CD1c-positive myeloid dendritic cell (primary cell): ENCODE results near the gene HSPA1A.
"Not testable (repeated sequence)": the region's sequence is repeated elsewhere in the genome, so short reads cannot be mapped to it uniquely, and the experiment has no call there.

ENCODE experiments used
- DNase-seq: peaks from one replicate; pipeline ENCODE4 v3.0.0-alpha.2; 2016; ENCODE audit errors: extremely low spot score

HSPA1A gene

DNA sequence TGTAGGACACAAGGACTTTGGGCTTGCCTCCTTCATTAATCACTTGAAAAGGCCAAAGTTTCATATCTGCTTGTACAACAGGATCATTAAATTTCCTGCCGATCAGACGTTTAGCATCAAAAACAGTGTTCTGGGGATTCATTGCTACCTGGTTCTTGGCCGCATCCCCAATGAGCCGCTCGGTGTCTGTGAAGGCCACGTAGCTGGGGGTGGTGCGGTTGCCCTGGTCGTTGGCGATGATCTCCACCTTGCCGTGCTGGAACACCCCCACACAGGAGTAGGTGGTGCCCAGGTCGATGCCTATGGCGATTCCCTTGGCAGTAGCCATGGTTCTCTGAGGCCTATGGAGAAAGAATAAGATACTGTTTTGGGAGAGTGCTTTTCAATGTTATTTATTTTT, 3.7 kb upstream of the HSPA1A start:
- DNase-seq, result no peak

DNA sequence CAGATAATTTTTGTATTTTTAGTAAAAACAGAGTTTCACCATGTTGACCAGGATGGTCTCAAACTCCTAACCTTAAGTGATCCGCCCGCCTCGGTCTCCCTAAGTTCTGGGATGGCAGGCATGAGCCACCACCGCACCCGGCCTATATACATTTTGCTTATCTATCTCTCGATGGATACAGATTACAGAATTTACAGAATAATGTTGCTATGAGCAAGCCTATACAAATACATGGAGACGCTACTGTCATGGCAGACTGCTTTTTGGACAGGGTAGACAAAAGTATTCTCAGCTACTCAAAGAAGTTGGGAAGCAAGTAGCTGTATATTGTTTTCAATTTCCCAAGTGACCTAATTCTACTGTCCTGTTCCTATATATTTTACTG, 1.9 kb upstream of the HSPA1A start:
- DNase-seq, result no peak

DNA sequence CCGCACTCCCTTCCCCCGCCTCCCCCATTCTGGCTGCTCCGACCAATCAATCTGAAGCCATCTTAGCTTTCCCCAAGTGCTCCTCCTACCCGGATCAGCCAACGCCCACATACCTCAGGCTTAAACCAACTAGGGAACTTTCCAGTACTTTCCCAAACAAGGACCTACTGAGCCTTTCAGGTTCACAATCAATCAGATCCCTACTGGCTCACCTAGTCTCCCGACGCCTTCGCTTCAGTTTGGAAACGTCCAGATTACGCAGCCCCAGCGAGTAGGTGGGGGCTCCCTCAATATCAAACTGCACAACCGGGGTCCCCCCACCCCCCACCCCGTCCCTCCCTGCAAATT, 692 bp upstream of the HSPA1A start:
- peak; percentile 92 for DNase-seq

DNA sequence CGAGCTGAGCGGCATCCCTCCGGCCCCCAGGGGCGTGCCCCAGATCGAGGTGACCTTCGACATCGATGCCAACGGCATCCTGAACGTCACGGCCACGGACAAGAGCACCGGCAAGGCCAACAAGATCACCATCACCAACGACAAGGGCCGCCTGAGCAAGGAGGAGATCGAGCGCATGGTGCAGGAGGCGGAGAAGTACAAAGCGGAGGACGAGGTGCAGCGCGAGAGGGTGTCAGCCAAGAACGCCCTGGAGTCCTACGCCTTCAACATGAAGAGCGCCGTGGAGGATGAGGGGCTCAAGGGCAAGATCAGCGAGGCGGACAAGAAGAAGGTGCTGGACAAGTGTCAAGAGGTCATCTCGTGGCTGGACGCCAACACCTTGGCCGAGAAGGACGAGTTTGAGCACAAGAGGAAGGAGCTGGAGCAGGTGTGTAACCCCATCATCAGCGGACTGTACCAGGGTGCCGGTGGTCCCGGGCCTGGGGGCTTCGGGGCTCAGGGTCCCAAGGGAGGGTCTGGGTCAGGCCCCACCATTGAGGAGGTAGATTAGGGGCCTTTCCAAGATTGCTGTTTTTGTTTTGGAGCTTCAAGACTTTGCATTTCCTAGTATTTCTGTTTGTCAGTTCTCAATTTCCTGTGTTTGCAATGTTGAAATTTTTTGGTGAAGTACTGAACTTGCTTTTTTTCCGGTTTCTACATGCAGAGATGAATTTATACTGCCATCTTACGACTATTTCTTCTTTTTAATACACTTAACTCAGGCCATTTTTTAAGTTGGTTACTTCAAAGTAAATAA, 2.0 kb downstream of the HSPA1A start:
- DNase-seq, result peak; percentile 53

DNA sequence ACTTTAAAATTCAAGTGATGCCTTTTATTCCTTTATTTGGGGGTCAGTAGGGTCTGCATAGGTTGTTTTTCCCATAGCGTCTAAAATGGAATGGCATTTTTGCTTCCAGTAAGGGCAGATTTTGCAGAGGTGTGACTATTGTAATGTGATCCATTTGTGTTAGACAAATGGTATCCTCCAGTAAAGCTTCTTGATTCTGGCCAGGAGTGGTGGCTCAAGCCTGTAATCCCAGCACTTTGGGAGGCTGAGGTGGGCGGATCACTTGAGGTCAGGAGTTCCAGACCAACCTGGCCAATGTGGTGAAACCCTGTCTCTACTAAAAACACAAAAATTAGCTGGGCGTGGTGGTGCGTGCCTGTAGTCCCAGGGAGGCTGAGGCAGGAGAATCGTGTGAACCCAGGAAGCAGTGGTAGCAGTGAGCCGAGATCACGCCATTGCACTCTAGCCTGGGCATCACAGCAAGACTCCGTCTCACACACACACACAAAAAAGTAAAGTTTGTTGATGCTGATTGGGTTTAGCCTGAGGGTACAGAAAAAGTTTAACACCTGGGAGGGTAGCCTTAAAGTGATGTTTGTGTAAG, 2.7 kb downstream of the HSPA1A start:
- not testable (repeated sequence) for DNase-seq

DNA sequence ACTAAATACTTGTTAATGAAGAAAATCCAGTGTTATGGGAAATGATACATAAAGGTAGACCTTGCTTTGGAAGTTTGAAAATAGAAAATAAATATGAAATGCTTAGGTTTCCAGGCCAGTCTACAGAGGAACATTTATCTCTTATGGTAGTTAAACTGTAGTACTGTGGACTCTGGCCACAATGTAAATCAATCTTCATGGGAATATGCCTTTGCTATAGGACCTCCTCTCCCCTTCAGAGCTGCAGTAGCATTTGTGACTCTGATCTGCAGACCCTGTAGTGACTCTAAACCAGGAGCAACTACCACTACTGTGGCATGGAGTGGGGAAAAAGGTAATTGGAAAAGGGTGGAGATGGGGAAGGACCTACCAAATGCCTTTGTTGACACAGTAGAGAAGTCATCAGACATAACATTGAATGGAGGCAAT, 4.5 kb downstream of the HSPA1A start:
- no peak for DNase-seq

DNA sequence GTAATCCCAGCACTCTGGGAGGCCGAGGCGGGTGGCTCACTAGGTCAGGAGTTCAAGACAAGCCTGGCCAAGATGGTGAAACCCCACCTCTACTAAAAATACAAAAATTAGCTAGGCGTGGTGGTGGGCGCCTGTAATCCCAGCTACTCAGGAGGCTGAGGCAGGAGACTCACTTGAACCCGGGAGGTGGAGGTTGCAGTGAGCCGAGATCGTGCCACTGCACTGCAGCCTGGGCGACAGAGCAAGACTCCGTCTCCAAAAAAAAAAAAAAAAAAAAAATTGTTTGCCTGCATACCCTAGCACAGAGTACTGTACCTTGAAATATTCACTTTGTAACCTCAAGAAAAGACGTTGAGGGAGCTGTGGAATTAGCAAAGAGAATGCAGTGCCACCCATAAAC, 5.1 kb downstream of the HSPA1A start:
- not testable (repeated sequence) for DNase-seq

DNA sequence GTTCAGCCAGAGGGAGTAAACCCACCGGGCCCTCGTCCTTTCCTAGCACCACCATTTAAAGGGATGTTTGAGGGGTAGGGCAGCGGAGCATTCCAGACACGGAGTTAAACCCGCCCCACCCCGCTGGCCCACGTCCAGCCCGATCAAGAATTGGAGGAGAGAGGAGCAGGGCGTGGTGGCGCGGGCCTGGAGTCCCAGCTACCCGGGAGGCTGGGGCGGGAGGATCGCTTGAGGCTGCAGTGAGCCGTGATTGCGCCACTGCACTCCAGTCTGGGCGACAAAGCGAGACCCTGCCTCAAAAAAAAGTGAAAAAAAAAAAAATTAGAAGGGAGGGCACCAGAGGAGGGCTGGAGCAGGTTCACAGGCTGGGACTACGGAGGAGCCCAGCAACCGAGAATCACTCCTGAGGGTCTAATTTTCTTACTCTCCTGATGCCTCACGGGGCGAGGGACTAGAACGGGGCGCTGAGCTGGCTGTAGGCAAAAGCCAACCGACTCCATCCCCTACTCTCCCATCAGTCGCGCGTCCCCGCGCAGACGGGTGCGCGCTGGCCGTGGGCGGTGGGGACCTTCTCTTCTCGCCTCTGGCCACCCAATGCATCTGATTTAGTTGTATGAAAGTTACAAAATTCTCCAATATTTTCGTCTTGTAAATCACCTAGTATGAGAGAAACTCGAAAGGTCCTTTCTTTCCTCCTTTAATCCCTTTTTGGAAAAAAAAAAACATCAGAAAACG, 6.1 kb downstream of the HSPA1A start:
- DNase-seq, result peak; percentile 73

DNA sequence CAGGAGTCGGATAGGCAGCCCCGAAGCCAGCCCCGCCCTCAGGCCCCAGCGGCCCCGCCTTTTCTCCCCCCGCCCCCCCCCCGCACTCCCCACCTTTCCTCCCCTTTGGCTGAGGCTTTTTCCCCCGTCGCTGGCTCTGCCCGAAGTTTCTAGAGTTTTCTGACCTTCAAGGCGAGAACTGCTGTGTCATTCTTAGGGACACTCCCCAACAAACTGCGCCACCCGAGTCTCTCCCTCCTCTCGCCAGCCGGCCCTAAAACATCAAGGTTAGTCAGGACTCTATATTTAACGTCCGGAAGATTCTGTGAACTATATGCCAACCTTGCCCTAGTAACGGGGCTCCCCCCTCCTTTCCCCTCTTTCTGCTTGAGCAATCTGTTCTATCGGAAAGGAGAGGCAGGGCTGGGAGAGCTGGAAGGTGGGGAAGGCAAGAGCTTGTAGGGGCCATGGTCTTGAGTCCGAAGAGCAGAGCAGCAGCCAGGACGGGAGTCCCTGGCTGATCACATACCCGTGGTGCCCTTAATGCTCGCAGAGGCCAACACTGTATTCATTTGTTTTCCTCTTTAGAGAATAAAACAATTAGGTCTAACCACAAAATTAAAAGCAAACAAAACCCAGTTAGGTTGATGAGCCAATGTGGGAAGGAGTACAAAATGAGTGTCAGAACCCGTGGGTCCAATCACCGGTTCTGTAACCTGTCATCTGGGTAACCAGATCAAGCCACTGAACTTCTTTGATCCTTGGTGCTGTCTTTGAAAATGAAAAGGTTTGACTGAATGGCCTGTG, 6.9 kb downstream of the HSPA1A start:
- peak; percentile 79 for DNase-seq

DNA sequence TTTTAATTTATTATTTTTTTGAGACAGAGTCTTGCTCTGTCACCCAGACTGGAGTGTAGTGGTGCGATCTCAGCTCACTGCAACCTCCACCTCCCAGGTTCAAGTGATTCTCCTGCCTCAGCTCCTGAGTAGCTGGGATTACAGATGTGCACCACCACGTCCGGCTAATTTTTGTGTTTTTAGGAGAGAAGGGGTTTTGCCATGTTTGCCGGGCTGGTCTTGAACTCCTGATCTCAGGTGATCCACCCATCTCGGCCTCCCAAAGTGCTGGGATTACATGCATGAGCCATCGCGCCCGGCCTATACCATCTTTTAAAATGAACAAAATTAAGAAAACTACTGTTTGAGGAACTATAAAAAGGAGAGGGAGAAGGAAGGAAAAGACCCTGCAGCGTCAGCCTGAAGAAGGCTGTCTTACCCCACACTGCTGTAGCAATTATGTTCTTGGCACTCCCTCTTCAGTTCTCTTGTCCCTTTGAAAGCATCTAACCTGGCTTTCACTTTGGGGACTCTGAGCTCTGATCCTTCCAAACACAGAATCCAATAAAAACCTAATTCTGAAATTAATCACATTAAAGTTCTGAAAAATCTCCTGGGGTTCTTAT, 8.4 kb downstream of the HSPA1A start:
- DNase-seq, result not testable (repeated sequence)

DNA sequence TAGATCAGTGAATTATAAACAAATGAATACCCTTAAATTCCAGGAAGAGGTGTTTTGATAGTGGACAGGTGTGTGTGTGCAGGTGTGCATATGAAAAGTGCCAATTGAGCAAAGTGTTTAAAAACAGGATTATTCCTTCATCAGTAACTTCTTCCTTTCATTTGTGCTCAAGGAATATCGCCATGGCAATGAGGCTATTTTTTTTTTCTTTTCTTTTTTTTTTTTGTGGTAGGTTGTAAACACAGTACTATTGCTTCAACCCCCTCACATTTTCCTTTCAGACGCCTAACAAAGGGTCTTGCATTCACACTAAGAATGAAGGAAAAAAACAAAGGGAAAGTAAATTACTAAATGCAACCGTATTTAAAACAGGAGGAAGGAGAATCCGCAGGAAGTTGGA, 10.2 kb downstream of the HSPA1A start:
- no peak for DNase-seq

DNA sequence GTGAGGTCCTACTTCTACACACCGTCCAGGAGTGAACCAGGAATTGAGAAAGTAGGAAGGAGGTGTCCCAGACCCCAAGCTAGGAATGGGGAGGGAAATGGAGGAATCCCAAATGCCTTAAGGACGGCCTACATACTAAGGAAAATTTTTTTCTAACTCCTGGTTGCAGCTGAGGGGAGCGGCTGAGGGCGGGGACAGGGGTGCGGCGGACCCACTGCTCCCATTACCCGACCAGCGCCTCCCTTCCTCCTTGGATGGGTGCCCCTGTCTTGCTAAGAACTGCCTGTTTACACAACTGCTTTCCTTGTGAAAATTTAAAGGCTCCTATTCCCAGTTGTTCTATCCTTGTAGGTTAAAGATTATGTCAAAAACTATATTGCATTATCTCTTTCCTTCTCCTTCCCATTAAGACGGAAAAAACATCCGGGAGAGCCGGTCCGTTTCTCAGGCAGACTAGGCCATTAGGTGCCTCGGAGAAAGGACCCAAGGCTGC, 11.5 kb downstream of the HSPA1A start:
- no peak for DNase-seq

DNA sequence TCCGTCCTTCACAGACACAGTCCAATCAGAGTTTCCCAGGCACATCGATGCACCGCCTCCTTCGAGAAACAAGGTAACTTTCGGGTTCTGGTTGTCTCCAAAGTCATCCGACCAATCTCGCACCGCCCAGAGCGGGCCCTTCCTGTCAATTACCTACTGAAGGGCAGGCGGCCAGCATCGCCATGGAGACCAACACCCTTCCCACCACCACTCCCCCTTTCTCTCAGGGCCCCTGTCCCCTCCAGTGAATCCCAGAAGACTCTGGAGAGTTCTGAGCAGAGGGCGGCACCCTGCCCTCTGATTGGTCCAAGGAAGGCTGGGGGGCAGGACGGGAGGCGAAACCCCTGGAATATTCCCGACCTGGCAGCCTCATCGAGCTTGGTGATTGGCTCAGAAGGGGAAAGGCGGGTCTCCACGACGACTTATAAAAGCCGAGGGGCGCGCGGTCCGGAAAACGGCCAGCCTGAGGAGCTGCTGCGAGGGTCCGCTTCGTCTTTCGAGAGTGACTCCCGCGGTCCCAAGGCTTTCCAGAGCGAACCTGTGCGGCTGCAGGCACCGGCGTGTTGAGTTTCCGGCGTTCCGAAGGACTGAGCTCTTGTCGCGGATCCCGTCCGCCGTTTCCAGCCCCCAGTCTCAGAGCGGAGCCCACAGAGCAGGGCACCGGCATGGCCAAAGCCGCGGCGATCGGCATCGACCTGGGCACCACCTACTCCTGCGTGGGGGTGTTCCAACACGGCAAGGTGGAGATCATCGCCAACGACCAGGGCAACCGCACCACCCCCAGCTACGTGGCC, 12.1 kb downstream of the HSPA1A start, which contains the start of gene HSPA1B:
Gene HSPA1B, plus strand, starts transcription at position 453 of the 794 bp plus-strand sequence. Its CDS starts 213 bp downstream, at position 666.
- peak; percentile 97 for DNase-seq

DNA sequence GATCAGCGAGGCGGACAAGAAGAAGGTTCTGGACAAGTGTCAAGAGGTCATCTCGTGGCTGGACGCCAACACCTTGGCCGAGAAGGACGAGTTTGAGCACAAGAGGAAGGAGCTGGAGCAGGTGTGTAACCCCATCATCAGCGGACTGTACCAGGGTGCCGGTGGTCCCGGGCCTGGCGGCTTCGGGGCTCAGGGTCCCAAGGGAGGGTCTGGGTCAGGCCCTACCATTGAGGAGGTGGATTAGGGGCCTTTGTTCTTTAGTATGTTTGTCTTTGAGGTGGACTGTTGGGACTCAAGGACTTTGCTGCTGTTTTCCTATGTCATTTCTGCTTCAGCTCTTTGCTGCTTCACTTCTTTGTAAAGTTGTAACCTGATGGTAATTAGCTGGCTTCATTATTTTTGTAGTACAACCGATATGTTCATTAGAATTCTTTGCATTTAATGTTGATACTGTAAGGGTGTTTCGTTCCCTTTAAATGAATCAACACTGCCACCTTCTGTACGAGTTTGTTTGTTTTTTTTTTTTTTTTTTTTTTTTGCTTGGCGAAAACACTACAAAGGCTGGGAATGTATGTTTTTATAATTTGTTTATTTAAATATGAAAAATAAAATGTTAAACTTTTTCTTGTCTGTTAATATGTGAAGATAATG, 14.4 kb downstream of the HSPA1A start:
- DNase-seq, result peak; percentile 70

DNA sequence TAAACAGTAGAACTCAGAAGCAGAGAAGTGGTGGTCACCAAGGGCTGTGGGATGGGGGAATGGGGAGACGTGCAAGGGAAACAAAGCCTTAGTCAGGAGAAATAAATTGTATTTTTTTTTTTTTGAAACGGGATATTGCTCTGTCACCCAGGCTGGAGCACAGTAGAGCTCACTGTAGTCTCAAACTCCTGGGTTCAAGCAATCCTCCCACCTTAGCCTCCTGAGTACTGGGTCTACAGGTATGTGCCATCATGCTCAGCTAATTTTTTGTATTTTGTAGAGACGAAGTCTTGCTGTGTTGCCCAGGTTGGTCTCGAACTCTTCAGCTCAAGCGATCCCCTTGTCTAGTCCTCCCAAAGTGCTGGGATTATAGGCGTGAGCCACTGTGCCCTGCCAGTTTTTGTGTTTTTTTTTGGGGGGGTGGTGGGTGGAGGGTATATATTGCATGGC, 15.6 kb downstream of the HSPA1A start:
- no peak for DNase-seq

DNA sequence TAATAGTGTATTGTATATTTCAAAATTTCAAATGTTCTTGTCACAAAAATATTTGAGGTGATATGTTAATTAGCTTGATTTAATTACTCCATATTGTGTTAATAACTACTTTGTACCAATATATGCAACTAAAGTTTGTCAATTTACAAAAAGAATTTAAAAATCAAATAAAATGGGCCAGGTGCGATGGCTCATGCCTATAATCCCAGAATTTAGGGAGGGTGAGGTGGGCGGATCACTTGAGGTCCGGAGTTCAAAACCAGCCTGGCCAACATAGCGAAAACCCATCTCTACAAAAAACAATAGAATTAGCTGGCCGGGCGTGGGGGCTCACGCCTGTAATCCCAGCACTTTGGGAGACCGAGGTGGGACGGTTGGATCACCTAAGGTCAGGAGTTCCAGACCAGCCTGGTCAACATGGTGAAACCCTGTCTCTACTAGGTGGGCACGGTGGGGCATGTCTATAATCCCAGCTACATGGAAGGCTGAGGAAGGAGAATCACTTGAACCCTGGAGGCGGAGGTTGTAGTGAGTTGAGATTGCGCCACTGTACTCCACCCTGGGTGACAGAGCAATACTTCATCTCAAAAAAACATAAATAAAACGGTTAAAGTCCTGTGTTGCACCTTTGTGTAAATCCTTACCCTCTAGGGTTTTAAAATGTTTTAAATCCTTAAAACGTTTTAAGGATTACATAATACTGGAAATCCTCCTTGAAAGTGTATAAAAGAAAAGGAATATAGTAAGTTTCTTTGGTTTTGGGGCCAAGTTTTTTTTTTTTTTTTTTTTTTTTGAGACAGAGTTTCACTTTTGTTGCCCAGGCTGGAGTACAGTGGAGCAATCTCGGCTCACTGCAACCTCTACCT, 16.2 kb downstream of the HSPA1A start:
- DNase-seq, result peak; percentile 42

DNA sequence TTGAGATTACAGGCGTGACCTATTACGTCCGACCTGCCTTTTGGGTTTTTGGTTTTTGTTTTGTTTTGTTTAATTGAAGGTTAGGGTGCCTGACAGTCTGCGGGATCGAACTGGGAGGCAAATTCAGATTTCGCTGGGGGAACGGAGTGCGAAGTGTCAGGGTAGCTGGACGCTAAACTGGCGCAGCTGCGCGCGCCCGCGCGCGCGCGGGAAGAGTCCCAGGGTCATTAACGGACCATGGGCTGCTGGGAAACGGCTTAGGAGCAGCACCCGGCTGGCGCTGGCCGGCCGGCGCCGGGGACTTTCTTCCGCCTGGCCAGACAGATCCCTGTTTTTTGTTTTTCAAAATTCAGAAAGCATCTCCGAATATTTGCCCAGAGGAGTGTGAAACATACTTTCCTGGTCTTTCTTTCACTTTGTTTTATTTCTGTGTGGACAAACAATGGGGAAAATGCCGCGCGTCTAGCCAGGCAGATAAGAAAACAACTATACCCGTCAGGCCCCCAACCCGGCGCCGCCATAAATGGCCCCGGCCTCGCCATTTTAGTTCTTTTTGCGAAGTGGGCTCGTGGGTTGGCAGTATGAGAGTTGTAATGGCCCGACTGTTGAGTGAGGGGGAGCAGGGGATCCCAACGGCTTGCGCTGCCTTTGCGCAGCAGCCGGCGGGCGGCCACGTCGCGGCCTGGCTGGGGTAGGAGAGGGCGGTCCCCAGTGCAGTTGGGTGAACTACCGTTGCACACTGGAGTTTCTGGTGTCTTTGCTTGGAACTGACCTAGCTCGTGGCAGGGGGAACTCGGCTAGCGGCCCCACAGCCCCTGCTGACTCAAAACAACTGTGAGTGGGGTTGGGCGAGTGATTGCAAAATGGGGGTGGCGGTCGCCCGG, 19.3 kb downstream of the HSPA1A start:
- DNase-seq, result peak; percentile 86

DNA sequence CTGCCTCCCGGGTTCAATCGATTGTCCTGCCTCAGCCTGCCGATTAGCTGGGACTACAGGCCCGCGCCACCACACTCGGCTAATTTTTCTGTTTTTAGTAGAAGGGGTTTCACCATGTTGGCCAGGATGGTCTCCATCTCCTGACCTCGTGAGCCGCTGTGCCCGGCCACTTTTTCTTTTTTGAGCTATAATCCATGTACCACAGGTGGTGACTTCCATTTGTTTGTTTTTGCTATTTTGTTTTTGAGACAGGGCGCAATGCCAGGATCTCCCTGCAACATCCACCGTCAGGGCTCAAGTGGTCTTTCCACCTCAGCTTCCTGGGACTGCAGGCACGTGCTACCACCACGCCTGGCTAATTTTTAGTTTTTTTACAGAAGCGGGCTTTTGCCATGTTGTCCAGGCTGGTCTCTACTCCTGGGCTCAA, 20.7 kb downstream of the HSPA1A start:
- no peak for DNase-seq
